Measurements from ENCODE around the gene SORCS1. TPM values are rescaled to one million over a fixed set of nuclear protein-coding genes. Genes with fewer than 3 reads are reported as not detected.

Gene SORCS1
- total and polyA plus RNA-seq, 8 donors = 0.46 to 2.6 (median 1.6) TPM

GRCh38 chr10:106655165-106655564, 509.3 kb downstream of the SORCS1 start:
- H3K27me3 ChIP-seq = no peaks in the 10 kb centered on the region
- no peak for ATAC-seq
- no peak overlapping the region for H3K4me3 ChIP-seq
- H3K9me3 ChIP-seq = no peaks in the 10 kb centered on the region
- intact Hi-C loops (cut with DNase I) = no loop called here
- DNase-seq = no peak
- no peaks in the 10 kb centered on the region for H3K4me1 ChIP-seq
- H3K36me3 ChIP-seq = no peaks in the 10 kb centered on the region
- TF ChIP-seq CTCF (IDR thresholded peaks at IDR 0.05) = no peak
- H3K27ac ChIP-seq = no peak overlapping the region
- FAIRE-seq = no peak

GRCh38 chr10:106652279-106652678, 512.2 kb downstream of the SORCS1 start:
- Histone ChIP-seq H3K36me3 (no peaks in the 10 kb centered on the region), H3K27me3 (no peaks in the 10 kb centered on the region), H3K4me3 (no peak overlapping the region), H3K4me1 (no peaks in the 10 kb centered on the region), H3K9me3 (no peaks in the 10 kb centered on the region), H3K27ac (no peak overlapping the region)
- FAIRE-seq (no peak), ATAC-seq (no peak), DNase-seq (no peak)
- WGBS, 2 donors = 72 to 83% methylated on average over 9 of the region's 9 CpGs
- TF ChIP-seq CTCF (IDR thresholded peaks at IDR 0.05) = no peak
- intact Hi-C loops (cut with DNase I) = no loop called here

GRCh38 chr10:106648534-106649481, 515.7 kb downstream of the SORCS1 start:
- intact Hi-C loops (cut with DNase I) = no loop called here
- Histone ChIP-seq H3K27ac (no peak overlapping the region), H3K9me3 (no peaks in the 10 kb centered on the region), H3K36me3 (no peaks in the 10 kb centered on the region), H3K4me3 (no peak overlapping the region), H3K4me1 (no peaks in the 10 kb centered on the region), H3K27me3 (no peaks in the 10 kb centered on the region)
- 69 to 71% methylated on average over 14 of the region's 14 CpGs for WGBS, 2 donors
- ATAC-seq (no peak), DNase-seq (no peak), FAIRE-seq (no peak)
- no peak for TF ChIP-seq CTCF (IDR thresholded peaks at IDR 0.05)

- Histone ChIP-seq H3K9me3 (no peaks in the 10 kb centered on the region), H3K27me3 (no peaks in the 10 kb centered on the region), H3K4me1 (no peaks in the 10 kb centered on the region), H3K27ac (no peak overlapping the region), H3K4me3 (no peak overlapping the region), H3K36me3 (no peaks in the 10 kb centered on the region)
- intact Hi-C loops (cut with DNase I) = no loop called here
- FAIRE-seq (no peak), DNase-seq (no peak), ATAC-seq (no peak)
- no peak for TF ChIP-seq CTCF (IDR thresholded peaks at IDR 0.05)
- WGBS, 2 donors = 61 to 76% methylated on average over 1 of the region's 1 CpG
These were observed 521.0 kb downstream of the SORCS1 start for GRCh38 chr10:106643473-106643872.

- TF ChIP-seq CTCF (IDR thresholded peaks at IDR 0.05) = no peak
- Histone ChIP-seq H3K27ac (no peak overlapping the region), H3K27me3 (no peaks in the 10 kb centered on the region), H3K4me3 (no peak overlapping the region), H3K9me3 (no peaks in the 10 kb centered on the region), H3K36me3 (no peaks in the 10 kb centered on the region), H3K4me1 (no peaks in the 10 kb centered on the region)
- ATAC-seq (no peak), FAIRE-seq (no peak), DNase-seq (no peak)
- intact Hi-C loops (cut with DNase I) = no loop called here
These were observed 526.6 kb downstream of the SORCS1 start for GRCh38 chr10:106637873-106638272.

All from pancreas (tissue), 10 donors.